GM20000 (cell line): ENCODE data around the gene SLC9A7.
A peak's percentile ranks its signal among the peaks of the same experiment; 100 is the strongest.

Experiments used
- DNase-seq: peaks from one replicate; pipeline ENCODE4 v3.0.0; 2012; ENCODE audit warnings: low spot score
- CTCF ChIP-seq: IDR thresholded peaks from 2 replicates; pipeline ENCODE4 v1.5.1; 2012; ENCODE audit warnings: mild to moderate bottlenecking, control low read depth; ENCODE audit errors: extremely low read depth, missing control alignments

The SLC9A7 gene

DNA sequence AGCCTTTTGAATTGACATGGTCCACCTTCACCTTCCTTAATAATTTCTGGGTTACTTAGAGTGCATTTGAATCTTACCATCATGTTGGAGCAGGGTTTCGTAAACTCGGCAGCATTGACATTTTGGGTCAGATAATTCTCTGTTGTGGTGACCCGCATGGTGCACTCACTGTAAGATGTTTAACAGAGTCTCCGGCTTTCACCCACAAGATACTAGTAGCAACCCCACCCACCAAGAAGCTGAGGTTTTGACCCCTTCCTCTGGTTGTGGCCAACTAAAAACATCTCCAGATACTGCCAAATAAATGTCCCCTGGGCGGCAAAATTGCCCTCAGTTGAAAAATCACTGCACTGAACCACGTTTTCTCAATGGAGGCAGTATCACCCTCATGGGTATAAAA, 122.7 kb downstream of the SLC9A7 start:
- DNase-seq, result no peak
- TF ChIP-seq CTCF, result no peak

DNA sequence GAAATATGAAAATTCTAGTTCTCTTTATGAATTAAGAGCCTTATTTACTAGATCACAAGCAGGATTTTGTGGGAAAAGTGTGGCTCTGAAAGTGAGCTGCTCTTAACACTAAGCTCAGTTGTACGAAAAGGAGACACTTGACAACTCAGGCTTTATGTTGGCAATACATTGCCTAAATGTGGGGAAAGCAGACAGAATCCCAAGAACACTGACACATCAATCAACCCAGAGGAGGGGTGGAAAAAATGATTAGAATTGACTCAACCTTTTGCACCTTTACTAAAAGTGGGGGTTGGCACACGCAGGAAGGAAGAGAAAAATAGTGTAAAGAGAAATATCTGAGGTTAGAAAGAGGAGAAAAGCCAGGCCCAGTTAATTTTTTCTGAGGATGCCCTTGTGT, 123.7 kb downstream of the SLC9A7 start:
- no peak for DNase-seq
- TF ChIP-seq CTCF, result no peak

GRCh38 chrX:46634577-46634976, 124.3 kb downstream of the SLC9A7 start:
- no peak for TF ChIP-seq CTCF
- no peak for DNase-seq

- no peak for TF ChIP-seq CTCF
- DNase-seq, result no peak
These were observed 128.8 kb downstream of the SLC9A7 start for GRCh38 chrX:46630141-46630540.

- TF ChIP-seq CTCF, result no peak
- peak; percentile 35 for DNase-seq
These were observed 130.2 kb downstream of the SLC9A7 start for GRCh38 chrX:46628460-46629371.

GRCh38 chrX:46627711-46628419, 131.1 kb downstream of the SLC9A7 start:
- DNase-seq, result no peak
- no peak for TF ChIP-seq CTCF

- no peak for DNase-seq
- no peak for TF ChIP-seq CTCF
These were observed 131.9 kb downstream of the SLC9A7 start for GRCh38 chrX:46627062-46627461.
